Osteoblast (primary cell): ENCODE data around the gene KBTBD3. TPM values are rescaled to one million over a fixed set of nuclear protein-coding genes. Genes with fewer than 3 reads are reported as not detected.

Experiments
- DNase-seq: peaks from one replicate; pipeline ENCODE4 v3.0.0; 2011; ENCODE audit warnings: low spot score, mixed read lengths; ENCODE audit not compliant: insufficient read length; ENCODE audit errors: missing footprints
- H2AFZ ChIP-seq: 2 replicates; pipeline ENCODE4 v1.6.0; 2011; ENCODE audit warnings: mild to moderate bottlenecking, low read length
- H3K27ac ChIP-seq: 2 replicates; pipeline ENCODE4 v1.5.1; 2011; ENCODE audit warnings: mild to moderate bottlenecking, low read depth, low read length, moderate library complexity
- H3K27me3 ChIP-seq: 2 replicates; pipeline ENCODE4 v1.6.0; 2012; ENCODE audit warnings: mild to moderate bottlenecking, control low read depth, inconsistent platforms, low read length, moderate library complexity; ENCODE audit not compliant: insufficient read depth
- H3K36me3 ChIP-seq: 2 replicates; pipeline ENCODE4 v1.5.1; 2011; ENCODE audit warnings: mild to moderate bottlenecking, low read length, control low read depth, moderate library complexity; ENCODE audit not compliant: insufficient read depth
- H3K4me1 ChIP-seq: 2 replicates; pipeline ENCODE4 v1.5.1; 2011; ENCODE audit warnings: mild to moderate bottlenecking, low read length, control low read depth, moderate library complexity; ENCODE audit not compliant: insufficient read depth
- H3K4me2 ChIP-seq: 2 replicates; pipeline ENCODE4 v1.6.0; 2011; ENCODE audit warnings: mild to moderate bottlenecking, low read length; ENCODE audit not compliant: insufficient read depth
- H3K4me3 ChIP-seq: fragments of 200-600 bp; sonication (generic); 3 replicates; pipeline ENCODE4 v1.5.1; 2012; ENCODE audit warnings: mild to moderate bottlenecking, low read length, inconsistent platforms; ENCODE audit not compliant: insufficient read depth
- H3K79me2 ChIP-seq: 2 replicates; pipeline ENCODE4 v1.6.0; 2012; ENCODE audit warnings: mild to moderate bottlenecking, low read length, control low read depth, inconsistent platforms; ENCODE audit not compliant: insufficient read depth
- H3K9me3 ChIP-seq: 2 replicates; pipeline ENCODE4 v1.5.1; 2011; ENCODE audit warnings: low read depth, low read length, control low read depth
- H4K20me1 ChIP-seq: 2 replicates; pipeline ENCODE4 v1.6.0; 2012; ENCODE audit warnings: mild to moderate bottlenecking, low read length, control low read depth; ENCODE audit not compliant: insufficient read depth
- CTCF ChIP-seq: IDR thresholded peaks from 2 replicates; pipeline ENCODE4 v1.5.1; 2011; ENCODE audit warnings: mild to moderate bottlenecking, low read depth, low read length, moderate library complexity; ENCODE audit errors: extremely low read depth
- total RNA-seq: library from RNA; depleted of rRNA; stranded (reverse); fragments of >200 nt; gene quantifications from 2 replicates; pipeline ENCODE4 v1.2.3, GENCODE V29; 2012

KBTBD3 gene
- total RNA-seq, 1 donor: 4.3 TPM

GRCh38 chr11:106101370-106101769 is 24.2 kb upstream of the KBTBD3 start:
- Histone ChIP-seq H4K20me1 (no peaks in the 10 kb centered on the region), H3K36me3 (peaks cover 13% of the 10 kb centered on the region), H2AFZ (no peak overlapping the region), H3K4me3 (no peak overlapping the region), H3K27me3 (no peaks in the 10 kb centered on the region), H3K4me1 (no peaks in the 10 kb centered on the region), H3K27ac (no peak overlapping the region), H3K79me2 (no peaks in the 10 kb centered on the region), H3K9me3 (no peaks in the 10 kb centered on the region), H3K4me2 (no peak overlapping the region)
- no peak for TF ChIP-seq CTCF
- DNase-seq: no peak

- H3K4me3 ChIP-seq: no peak overlapping the region
- no peak for TF ChIP-seq CTCF
- H3K9me3 ChIP-seq: no peaks in the 10 kb centered on the region
- H3K79me2 ChIP-seq: no peaks in the 10 kb centered on the region
- no peaks in the 10 kb centered on the region for H4K20me1 ChIP-seq
- H3K36me3 ChIP-seq: peaks cover 22% of the 10 kb centered on the region
- no peaks in the 10 kb centered on the region for H3K4me1 ChIP-seq
- no peaks in the 10 kb centered on the region for H3K27me3 ChIP-seq
- no peak overlapping the region for H3K4me2 ChIP-seq
- H3K27ac ChIP-seq: no peak overlapping the region
- DNase-seq: no peak
- no peak overlapping the region for H2AFZ ChIP-seq
These were observed 21.9 kb upstream of the KBTBD3 start for GRCh38 chr11:106098893-106099553.

- TF ChIP-seq CTCF: no peak
- peaks cover 41% of the 10 kb centered on the region for H3K36me3 ChIP-seq
- H4K20me1 ChIP-seq: peaks cover 18% of the 10 kb centered on the region
- H3K9me3 ChIP-seq: no peaks in the 10 kb centered on the region
- H3K79me2 ChIP-seq: peaks cover 39% of the 10 kb centered on the region
- no peak overlapping the region for H2AFZ ChIP-seq
- H3K4me1 ChIP-seq: peaks cover 13% of the 10 kb centered on the region
- H3K4me2 ChIP-seq: no peak overlapping the region
- no peak for DNase-seq
- H3K27ac ChIP-seq: no peak overlapping the region
- H3K4me3 ChIP-seq: no peak overlapping the region
- no peaks in the 10 kb centered on the region for H3K27me3 ChIP-seq
These were observed 15.3 kb upstream of the KBTBD3 start for GRCh38 chr11:106092446-106092845.

GRCh38 chr11:106091480-106092123 is 14.5 kb upstream of the KBTBD3 start:
- H4K20me1 ChIP-seq: peaks cover 21% of the 10 kb centered on the region
- peak overlapping the region; percentile 2 for H3K4me2 ChIP-seq
- H3K4me3 ChIP-seq: no peak overlapping the region
- H3K36me3 ChIP-seq: peaks cover 34% of the 10 kb centered on the region
- no peak overlapping the region for H2AFZ ChIP-seq
- peak overlapping the region; percentile 8 for H3K27ac ChIP-seq
- H3K9me3 ChIP-seq: no peaks in the 10 kb centered on the region
- H3K79me2 ChIP-seq: peaks cover 42% of the 10 kb centered on the region
- no peak for TF ChIP-seq CTCF
- H3K4me1 ChIP-seq: peaks cover 21% of the 10 kb centered on the region
- no peaks in the 10 kb centered on the region for H3K27me3 ChIP-seq
- DNase-seq: peak; percentile 29
